Lower leg skin (tissue), 3 donors: ENCODE measurements around the gene UBE2M.

Experiments
- POLR2A ChIP-seq, 2 donors: fragments of 450-650 bp; IDR thresholded peaks; one replicate each; pipeline ENCODE4 v1.6.1; 2016 to 2017; ENCODE audit warnings: antibody characterized with exemption in 2 of 2, mild to moderate bottlenecking in 1 of 2, moderate library complexity in 1 of 2
- TF ChIP-seq, protein P1 (sequence below), 3 donors: fragments of 450-650 bp; IDR thresholded peaks; one replicate each; pipeline ENCODE4 v1.5.1; 2016; ENCODE audit warnings: antibody characterized with exemption in 3 of 3, mild to moderate bottlenecking in 3 of 3, moderate library complexity in 2 of 3

DNA sequence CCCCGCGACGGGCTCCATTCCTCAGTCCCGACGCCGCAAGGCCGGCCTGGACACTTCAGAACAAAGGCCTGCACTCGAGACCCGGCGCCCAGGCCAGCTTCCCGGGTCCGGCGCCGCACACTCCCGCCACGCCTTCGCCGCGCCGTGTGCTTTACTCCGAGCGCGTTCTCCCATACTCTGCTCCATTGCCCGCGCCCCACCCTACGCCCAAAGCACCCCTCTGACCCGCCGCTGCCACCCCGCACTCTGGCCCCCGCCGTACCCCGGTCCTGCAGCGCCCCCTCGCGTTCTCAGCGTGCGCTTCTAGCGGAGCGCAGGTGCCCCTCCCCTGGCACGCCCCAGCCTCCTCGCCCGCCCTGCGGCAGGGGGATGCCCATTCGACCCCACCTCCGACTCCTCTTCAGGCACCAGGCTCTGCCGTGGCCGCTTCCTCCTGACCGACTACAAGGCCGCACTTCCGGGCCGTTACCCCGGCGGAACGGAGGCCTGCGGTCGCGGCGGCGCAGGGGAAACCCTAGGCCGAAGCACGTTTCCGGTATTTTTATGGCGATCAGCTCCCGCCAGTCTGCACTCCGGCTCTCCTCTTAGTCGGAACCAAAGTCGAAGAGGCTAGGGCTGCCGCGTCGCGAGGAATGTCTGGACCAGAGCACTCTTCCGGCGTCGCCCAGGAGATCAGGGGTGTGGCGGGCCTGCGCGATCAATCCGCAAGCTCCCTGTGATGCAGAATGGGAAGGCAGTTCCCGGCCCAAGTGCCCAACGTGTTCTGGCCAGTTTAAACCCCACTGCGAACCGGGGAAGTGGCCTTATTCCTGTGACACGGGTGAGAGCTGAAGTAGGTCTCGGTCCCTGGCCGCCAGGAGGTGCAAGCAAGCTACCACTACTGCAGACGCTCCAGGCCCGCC lies 38.8 kb downstream of the UBE2M start, which contains the start of gene ZBTB45:
- TF ChIP-seq, protein P1, sequence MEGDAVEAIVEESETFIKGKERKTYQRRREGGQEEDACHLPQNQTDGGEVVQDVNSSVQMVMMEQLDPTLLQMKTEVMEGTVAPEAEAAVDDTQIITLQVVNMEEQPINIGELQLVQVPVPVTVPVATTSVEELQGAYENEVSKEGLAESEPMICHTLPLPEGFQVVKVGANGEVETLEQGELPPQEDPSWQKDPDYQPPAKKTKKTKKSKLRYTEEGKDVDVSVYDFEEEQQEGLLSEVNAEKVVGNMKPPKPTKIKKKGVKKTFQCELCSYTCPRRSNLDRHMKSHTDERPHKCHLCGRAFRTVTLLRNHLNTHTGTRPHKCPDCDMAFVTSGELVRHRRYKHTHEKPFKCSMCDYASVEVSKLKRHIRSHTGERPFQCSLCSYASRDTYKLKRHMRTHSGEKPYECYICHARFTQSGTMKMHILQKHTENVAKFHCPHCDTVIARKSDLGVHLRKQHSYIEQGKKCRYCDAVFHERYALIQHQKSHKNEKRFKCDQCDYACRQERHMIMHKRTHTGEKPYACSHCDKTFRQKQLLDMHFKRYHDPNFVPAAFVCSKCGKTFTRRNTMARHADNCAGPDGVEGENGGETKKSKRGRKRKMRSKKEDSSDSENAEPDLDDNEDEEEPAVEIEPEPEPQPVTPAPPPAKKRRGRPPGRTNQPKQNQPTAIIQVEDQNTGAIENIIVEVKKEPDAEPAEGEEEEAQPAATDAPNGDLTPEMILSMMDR (IDR thresholded peaks at IDR 0.05) = peak in 1 of 3 donors; percentile 73
- no peak for TF ChIP-seq POLR2A (IDR thresholded peaks at IDR 0.05)
